ENCODE measurements around the gene GPC1.

GRCh38 chr2:240395896-240396622, 39.4 kb upstream of the GPC1 start:
- TF ChIP-seq POLR2A (IDR thresholded peaks at IDR 0.05) = no peak
- no peak for TF ChIP-seq CTCF (IDR thresholded peaks at IDR 0.05)

All from tibial nerve (tissue), 3 donors.